ENCODE measurements around the gene ASB7.

- TF ChIP-seq CTCF (IDR thresholded peaks at IDR 0.05; ENCODE audit: poor library complexity), result no peak
- no peak for TF ChIP-seq EZH2phosphoT487 (IDR thresholded peaks at IDR 0.05; ENCODE audit: low read depth, severe bottlenecking, unreplicated experiment)
These were observed 5.6 kb upstream of the ASB7 start for GRCh38 chr15:100596792-100597191.

Measured in hepatocyte (in vitro differentiated cells).